ENCODE results near the gene CSNK1A1. TPM values are rescaled to one million over a fixed set of nuclear protein-coding genes. Genes with fewer than 3 reads are reported as not detected.

Gene CSNK1A1
- total RNA-seq, 1 donor from 2014 or later, result 202 TPM

GRCh38 chr5:149503006-149503405, 48.2 kb downstream of the CSNK1A1 start:
- intact Hi-C loops (cut with DNase I), result no loop called here
- no peak for ATAC-seq
- DNase-seq (ENCODE audit: missing footprints), result no peak

GRCh38 chr5:149500922-149501582, 50.2 kb downstream of the CSNK1A1 start:
- ATAC-seq (no peak), DNase-seq (ENCODE audit: missing footprints) (no peak)
- intact Hi-C loops (cut with DNase I), result no loop called here

- ATAC-seq, result no peak
- no peak for DNase-seq (ENCODE audit: missing footprints)
- intact Hi-C loops (cut with DNase I), result no loop called here
These were observed 52.4 kb downstream of the CSNK1A1 start for GRCh38 chr5:149498724-149499336.

GRCh38 chr5:149497357-149497756, 53.9 kb downstream of the CSNK1A1 start:
- ATAC-seq (no peak), DNase-seq (ENCODE audit: missing footprints) (no peak)
- intact Hi-C loops (cut with DNase I), result no loop called here

- DNase-seq (ENCODE audit: missing footprints) (no peak), ATAC-seq (no peak)
- intact Hi-C loops (cut with DNase I), result no loop called here
These were observed 54.3 kb downstream of the CSNK1A1 start for GRCh38 chr5:149496917-149497316.

- DNase-seq (ENCODE audit: missing footprints) (no peak), ATAC-seq (no peak)
- intact Hi-C loops (cut with DNase I), result no loop called here
These were observed 55.1 kb downstream of the CSNK1A1 start for GRCh38 chr5:149496166-149496565.

DNA sequence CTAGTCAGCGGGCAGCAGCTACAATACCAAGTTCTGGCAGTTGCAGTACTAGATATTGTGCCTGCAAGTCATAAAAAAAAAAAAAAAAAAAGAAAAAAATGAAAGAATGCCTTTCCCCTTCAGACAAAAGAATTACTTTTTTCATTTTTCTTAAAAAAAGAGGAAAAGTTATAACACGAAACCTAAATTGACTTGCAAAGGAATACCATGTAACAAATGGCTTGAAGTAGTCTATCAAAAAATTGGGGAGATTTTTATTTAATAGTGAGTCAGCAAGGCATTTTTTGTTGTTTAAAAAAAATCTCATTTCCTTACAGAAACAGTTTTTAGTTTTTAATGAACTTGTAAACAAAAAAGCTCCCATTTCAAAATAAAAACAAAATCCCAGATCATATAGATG, 55.6 kb downstream of the CSNK1A1 start:
- intact Hi-C loops (cut with DNase I), result no loop called here
- ATAC-seq (no peak), DNase-seq (ENCODE audit: missing footprints) (no peak)

GRCh38 chr5:149493316-149493715, 57.9 kb downstream of the CSNK1A1 start:
- ATAC-seq, result no peak
- intact Hi-C loops (cut with DNase I), result no loop called here

GRCh38 chr5:149492781-149493180, 58.5 kb downstream of the CSNK1A1 start:
- no peak for DNase-seq (ENCODE audit: missing footprints)
- intact Hi-C loops (cut with DNase I), result no loop called here
- no peak for ATAC-seq

More at GRCh38 chr5:149493316-149493715, 57.9 kb downstream of the CSNK1A1 start:
- no peak for DNase-seq (ENCODE audit: missing footprints)

- ATAC-seq (no peak), DNase-seq (ENCODE audit: missing footprints) (no peak)
- intact Hi-C loops (cut with DNase I), result no loop called here
These were observed 60.4 kb downstream of the CSNK1A1 start for GRCh38 chr5:149490599-149491485.

DNA sequence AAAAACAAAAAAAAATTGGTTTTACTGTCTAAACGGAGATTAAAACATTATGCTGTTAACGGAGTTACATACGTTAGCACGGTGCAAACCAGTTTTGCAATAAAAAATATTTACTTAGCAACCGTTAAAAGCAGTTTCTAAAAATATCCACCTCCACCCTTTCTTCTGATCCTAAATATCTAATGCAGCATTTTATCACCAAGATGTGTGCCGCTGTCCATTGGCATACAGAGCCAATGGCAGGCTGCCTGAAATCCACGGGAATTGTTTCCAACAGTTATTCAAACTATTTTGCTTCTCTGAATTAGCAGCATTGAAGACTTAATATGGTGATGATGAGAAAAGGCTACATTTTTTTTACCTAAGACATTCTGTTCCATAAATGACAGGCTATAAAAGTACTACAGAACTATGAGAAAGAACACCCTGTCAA, 61.6 kb downstream of the CSNK1A1 start:
- no peak for ATAC-seq
- DNase-seq (ENCODE audit: missing footprints), result no peak
- intact Hi-C loops (cut with DNase I), result loop anchor here (2.0 to 5.0 kb wide), 2 partner anchors 37 to 61 kb away; partner anchors contain the start of gene CSNK1A1

DNA sequence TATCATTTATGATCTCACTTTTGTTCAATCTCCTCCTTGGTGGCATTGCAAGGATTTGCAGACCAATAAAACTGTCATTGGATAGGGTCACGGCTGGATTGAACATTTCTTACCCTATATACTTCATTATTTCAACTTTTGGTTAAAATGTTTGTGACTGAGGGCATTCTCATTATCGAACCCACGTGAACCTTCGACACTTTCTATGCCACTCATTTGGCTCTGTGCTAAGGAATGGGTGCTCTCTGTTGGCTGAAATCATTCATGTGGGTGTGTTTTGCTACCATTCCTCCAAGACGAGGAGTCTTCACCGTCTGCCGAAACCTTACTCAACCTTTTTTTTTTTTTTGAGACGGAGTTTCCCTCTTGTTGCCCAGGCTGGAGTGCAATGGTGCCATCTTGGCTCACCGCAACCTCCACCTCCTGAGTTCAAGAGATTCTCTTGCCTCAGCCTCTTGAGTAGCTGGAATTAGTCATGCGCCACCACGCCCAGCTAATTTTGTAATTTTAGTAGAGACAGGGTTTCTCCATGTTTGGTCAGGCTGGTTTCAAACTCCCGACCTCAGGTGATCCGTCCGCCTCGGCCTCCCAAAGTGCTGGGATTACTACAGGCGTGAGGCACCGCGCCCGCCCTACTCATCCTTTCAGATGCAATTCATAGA, 62.5 kb downstream of the CSNK1A1 start:
- ATAC-seq, result no peak
- DNase-seq (ENCODE audit: missing footprints), result peak; percentile 71
- intact Hi-C loops (cut with DNase I), result loop anchor here (2.0 to 5.0 kb wide), 2 partner anchors 36 to 62 kb away; partner anchors contain the start of gene CSNK1A1

GRCh38 chr5:149487672-149488071, 63.6 kb downstream of the CSNK1A1 start:
- intact Hi-C loops (cut with DNase I), result loop anchor here (2.0 to 5.0 kb wide), 2 partner anchors 35 to 63 kb away; partner anchors contain the start of gene CSNK1A1
- DNase-seq (ENCODE audit: missing footprints) (no peak), ATAC-seq (no peak)

- ATAC-seq (no peak), DNase-seq (ENCODE audit: missing footprints) (no peak)
- intact Hi-C loops (cut with DNase I), result loop anchor here (5.0 kb wide), 1 partner anchor 35 kb away; no protein-coding TSS in a partner anchor
These were observed 64.3 kb downstream of the CSNK1A1 start for GRCh38 chr5:149486726-149487635.

DNA sequence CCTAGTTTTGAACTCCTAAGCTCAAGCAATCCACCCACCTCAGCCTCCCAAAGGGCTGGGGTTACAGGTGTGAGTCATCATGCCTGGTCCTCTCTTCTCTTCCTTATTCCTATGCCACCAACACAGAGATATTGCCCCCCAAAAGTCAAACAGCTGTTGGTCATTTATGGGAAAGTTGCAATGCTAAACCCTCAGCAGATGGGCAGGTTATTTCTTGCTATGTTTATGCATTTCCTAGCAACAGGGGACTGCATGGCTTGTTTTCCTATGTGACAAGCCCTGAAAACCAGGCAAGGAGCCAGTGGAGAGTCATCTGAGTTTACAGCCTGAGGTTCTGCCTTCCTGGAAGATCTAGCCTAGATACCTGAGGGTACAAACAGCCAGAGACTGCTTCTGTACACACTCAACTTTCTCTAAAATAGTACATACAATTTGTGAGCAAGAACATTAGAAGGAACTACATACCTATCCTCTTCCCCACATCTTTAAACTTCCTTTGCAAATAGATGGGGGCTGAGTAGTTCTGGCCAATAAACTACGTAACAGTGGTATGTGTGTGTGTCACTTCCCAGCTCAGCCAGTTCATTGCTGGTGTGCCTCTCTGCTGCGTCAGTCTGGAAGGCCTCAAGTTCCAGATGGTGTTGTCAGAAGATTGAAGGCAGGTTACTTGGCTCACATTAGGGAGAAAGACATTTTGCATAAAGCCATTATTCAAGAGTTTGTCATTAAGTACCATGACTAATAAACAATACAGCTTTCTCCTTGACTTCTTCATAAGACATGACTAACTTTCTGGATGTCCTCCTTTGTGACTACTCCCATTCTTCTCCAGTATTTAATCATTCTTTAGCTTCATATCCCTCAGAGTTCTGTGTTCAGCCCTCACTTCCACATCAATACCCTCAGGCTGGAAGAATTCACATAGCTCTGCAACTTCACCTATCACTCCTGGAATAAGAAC, 65.3 kb downstream of the CSNK1A1 start:
- ATAC-seq, result peak; percentile 87
- no peak for DNase-seq (ENCODE audit: missing footprints)
- intact Hi-C loops (cut with DNase I), result loop anchor here (5.0 kb wide), 1 partner anchor 34 kb away; no protein-coding TSS in a partner anchor

DNA sequence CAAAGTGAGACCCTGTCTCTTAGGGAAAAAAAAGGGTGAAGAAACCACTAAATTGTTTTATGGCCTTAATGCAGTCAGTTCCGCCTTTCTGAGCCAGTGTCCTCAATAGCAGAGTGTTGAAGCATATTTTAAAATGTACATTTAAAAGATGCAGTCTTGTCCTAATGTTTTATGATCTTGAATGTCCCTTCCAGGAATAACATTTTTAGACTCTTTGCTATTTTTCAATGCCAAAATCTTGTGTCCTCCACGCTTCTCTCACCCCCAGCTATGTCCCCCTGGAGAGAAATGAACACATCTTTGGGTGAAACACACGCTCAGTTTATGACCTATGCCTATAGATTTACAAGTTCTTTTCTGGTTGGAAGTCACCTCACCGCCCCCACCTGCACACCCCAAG, 69.8 kb downstream of the CSNK1A1 start:
- intact Hi-C loops (cut with DNase I), result no loop called here
- DNase-seq (ENCODE audit: missing footprints) (no peak), ATAC-seq (no peak)

- DNase-seq (ENCODE audit: missing footprints) (no peak), ATAC-seq (no peak)
- intact Hi-C loops (cut with DNase I), result no loop called here
These were observed 72.5 kb downstream of the CSNK1A1 start for GRCh38 chr5:149478761-149479160.

Data from Right ventricle myocardium inferior (tissue), 1 donor.